Measurements from ENCODE around the gene LRP1B. TPM values are rescaled to one million over a fixed set of nuclear protein-coding genes. Genes with fewer than 3 reads are reported as not detected.

LRP1B gene
- polyA plus RNA-seq, 3 donors: 0.77 to 1.1 (median 1.1) TPM

DNA sequence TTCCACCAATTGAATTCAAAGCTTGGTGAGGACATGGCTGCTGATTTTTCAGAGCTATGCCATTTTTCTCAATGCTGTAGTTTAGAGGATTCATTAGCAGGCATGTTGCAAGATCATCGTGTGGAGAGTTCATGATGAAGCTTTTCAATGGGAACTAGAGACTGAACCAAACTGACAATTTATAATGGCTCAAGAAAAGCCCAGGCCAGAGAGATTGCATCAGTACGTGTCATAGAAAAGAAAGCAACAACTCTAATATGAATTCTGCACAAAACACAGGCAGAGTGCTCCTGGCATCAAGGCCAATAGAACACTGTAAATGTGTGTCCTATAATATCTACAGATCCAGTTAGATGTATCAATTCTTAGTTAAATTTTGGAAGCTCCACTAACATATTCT is 477.6 kb downstream of the LRP1B start:
- no peak for DNase-seq (ENCODE audit: extremely low read depth in 1 of 11, low read depth in 9 of 11, low spot score in 4 of 11)

DNA sequence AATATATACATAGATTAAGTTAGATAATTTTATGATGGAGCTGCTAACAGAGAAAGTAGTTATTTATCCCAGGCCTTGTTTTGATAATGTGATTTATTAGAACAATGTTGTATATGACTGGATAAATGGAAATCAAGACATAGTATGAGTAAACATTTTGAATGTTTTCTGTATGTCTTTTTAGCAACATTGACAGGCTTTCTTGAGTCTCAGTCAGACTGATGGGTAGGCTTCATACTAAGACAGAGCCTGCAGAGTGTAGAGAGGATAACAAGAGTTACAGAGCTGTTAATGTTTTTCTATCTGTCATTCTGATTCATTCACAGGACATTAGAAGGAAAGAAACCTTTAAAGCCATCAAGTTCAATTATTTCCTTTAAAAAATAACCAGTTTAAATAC is 478.5 kb downstream of the LRP1B start:
- no peak for DNase-seq (ENCODE audit: extremely low read depth in 1 of 11, low read depth in 9 of 11, low spot score in 4 of 11)

DNA sequence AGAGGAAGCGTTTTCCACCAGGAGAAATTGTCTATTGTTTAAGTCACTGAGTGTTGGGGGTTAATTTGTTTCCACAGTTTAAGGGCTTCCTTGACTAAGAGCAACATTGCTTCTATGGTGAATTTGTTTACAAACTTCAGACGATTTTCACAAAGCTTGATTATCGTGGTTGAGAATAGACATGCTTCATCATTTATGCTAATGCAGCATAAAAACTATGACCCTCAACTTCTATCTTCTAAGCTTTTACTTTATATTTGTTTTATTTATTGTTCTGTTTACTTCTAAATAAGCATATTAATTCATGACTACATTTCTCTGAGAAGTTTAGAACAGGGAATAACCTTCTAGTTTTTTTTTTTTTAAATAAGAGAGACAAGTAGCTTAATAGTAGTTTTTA is 483.5 kb downstream of the LRP1B start:
- DNase-seq (ENCODE audit: extremely low read depth in 1 of 11, low read depth in 9 of 11, low spot score in 4 of 11): no peak

DNA sequence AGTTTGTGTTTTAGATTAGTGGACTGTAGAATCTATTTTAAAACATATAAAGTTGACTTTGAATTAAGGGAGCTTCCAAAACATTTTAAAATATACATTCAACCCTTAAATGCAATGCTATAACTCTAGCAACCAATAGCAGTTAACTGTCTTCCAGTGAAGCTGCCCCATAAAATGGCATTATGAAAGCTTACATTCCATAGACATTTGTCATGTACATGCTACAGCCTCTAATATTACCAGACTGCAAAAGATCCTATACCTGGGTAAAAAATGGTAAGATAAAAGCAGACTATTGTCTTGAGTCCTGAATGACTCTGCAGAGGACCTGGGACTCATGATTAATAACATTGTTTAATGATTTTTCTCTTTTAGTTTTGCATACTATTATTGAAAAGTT is 489.4 kb downstream of the LRP1B start:
- no peak for DNase-seq (ENCODE audit: extremely low read depth in 1 of 11, low read depth in 9 of 11, low spot score in 4 of 11)

DNA sequence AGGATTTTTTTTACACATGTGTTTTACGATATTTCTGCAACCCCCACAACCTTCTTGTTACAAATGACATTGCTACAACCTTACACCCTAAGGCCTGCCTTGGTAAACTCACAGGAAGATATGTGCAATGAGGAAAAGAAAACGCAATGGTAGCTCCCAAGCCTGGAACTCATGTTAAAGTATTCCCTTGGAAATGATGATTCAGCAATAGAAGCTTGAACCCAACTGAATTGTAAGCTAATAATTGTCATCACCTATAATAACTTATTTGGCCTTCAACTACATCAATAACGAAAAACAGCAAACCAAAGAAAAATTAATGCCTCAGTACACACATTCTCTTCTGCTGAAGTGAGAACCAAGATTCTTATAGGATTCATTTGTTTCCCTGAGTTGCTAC is 491.0 kb downstream of the LRP1B start:
- DNase-seq (ENCODE audit: extremely low read depth in 1 of 11, low read depth in 9 of 11, low spot score in 4 of 11): no peak

DNA sequence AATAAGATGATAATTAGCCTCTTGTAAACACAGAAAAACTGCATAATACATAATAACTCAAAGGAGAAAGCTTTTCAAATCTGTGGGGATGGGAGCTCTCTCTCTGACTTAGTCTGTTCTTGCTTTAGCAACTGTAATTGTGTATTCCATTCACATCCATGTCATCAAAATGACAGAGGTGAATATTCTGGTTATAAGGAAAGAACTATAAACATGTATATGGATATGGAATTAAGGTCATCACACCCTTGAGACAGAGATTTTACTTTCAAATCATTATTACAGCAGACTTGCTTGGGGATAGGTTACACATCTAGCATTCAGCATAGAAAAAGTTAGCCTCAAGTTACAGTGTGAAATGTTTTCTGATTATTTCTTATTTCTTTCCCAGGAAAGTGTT is 497.7 kb downstream of the LRP1B start:
- DNase-seq (ENCODE audit: extremely low read depth in 1 of 11, low read depth in 9 of 11, low spot score in 4 of 11): no peak

DNA sequence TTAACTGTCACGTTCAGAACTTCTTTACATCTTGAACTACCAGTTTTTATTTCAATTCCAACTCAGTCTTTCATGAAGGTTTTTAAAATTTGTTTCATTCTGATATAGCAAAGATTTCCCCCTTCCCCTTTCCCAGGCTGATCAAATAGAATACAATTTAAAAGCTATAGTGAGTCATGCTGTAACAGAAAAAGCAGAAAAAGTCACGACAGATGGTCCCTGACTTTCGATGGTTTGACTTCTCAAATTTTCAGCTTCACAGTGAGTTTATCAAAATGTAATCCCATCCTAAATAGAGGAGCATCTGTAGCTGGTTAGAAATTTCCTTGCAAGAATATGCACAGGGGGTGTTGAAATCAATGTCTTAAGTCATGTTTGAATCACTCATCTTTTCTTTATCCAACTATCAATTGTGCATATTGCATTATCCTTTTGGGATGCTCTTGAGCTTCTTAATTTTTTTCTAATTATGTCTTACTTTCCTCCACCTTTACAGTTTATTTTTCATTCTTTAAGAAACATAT is 500.3 kb downstream of the LRP1B start:
- no peak for DNase-seq (ENCODE audit: extremely low read depth in 1 of 11, low read depth in 9 of 11, low spot score in 4 of 11)

DNA sequence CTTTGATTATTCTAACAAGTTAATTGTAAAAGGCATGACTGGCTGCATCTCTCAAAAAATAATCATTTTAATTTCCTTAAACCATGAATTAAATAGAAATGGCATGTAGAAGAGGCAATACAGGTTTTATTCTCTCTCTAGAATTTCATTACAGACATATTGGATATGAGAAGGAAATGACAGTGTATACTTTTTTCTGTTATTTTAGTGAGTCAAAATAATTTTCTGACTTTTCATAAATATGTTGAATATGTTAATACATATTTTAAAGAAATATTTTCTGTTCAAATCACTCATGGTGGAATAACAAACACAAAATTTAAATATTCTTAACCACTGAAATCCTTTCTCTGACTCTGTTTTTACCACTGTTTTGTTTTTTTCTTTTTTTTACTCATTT is 510.4 kb downstream of the LRP1B start:
- no peak for DNase-seq (ENCODE audit: extremely low read depth in 1 of 11, low read depth in 9 of 11, low spot score in 4 of 11)

DNA sequence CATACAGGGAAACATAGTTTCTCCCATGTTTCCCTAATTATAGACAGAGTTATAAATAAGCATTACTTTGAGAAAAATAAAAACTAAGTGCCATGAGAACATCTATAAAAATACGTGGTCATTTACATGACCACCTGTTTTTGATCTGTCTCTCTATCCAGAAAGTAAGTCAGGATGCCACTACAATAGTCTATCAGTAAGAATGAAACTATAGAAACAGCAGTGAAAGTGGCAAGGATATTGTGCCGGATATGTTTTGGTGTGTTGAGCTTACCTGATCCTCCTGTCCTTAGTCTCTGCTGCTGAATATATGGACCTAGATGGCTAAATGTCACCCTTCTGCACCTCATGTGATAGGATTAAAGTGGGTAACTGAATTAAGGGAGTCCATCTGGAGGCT is 512.4 kb downstream of the LRP1B start:
- DNase-seq (ENCODE audit: extremely low read depth in 1 of 11, low read depth in 9 of 11, low spot score in 4 of 11): no peak

DNA sequence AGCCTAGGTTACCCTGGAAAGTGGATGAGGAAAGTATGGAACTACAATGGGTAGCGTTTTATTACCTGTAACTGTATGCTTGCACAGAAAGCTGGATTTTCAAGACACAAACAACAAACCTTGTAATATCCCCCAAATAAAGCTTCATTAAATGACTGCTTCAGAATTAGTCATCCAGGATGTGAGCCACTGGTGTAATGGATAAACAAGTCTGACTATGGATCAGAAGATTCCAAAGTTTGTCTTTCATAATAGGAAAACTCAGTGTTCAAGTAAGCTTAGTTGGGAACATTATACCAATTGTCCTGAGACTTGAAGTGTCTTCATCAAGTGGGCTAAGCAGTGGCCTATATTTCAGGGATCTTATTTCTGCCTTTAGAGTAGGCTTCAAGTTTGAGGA is 518.8 kb downstream of the LRP1B start:
- no peak for DNase-seq (ENCODE audit: extremely low read depth in 1 of 11, low read depth in 9 of 11, low spot score in 4 of 11)

DNA sequence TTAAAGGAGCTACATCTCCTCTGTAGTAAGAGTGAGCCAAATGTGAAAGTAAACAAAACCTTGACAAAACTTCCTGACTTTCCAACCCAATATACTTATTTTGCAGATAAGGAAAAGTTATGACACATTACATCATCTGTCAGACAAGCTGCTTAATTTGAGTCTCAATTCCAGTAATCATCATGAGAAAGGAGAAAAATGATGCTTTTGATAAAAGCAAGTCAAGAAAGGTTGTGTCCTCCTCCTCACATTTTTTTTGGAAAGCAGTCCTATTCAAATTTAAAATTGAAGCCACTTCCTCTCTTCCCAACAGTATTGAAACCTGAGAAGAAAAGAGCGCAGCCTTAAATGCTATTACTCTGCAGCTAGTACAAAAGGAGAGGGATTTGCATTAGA is 519.6 kb downstream of the LRP1B start:
- no peak for DNase-seq (ENCODE audit: extremely low read depth in 1 of 11, low read depth in 9 of 11, low spot score in 4 of 11)

DNA sequence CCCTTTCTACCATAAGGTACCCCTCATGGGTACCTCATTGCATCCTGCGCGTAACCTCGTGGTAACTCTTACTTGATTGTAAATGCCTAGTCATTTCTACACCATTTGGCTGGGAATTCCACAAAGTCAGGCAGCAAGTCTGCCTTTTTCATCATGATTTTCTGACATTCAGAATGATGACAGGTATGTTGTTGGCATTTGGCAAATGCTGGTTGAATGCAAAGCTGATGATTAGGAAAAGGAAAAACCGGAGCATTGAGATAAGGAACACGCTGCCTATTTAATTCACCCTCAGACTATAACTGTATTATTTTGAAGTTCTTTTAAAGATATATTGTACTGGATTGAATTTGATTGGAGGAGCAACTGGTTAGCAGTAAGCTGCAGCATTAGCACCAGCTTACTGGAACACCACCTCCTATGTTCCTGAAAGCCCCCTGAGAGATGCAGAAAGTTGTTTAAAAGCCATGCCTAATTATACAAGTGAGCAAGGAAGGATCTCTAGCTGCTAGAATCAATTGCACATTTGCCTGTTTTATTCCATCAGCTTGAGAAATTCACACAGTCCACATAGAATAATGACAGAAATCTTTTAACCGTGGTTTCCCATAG is 520.1 kb downstream of the LRP1B start:
- DNase-seq (ENCODE audit: extremely low read depth in 1 of 11, low read depth in 9 of 11, low spot score in 4 of 11): no peak

DNA sequence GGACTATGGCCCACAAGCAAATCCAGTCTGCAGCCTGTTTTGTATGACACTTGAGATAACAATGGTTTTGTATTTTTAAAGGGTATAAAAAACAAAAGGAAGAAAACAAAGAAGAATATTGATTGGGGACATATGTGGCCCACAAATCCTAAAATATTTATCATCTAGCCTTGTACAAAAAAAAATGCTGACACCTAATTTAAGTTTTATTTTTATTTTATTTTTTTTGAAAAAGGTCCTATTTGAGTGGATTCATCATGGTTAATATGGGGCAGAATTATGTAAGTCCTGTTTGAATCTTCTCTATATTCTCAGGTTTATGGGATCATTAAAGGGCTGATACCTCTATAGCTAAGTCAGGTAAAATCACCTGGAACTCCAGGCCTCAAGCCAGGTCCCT is 525.7 kb downstream of the LRP1B start:
- no peak for DNase-seq (ENCODE audit: extremely low read depth in 1 of 11, low read depth in 9 of 11, low spot score in 4 of 11)

DNA sequence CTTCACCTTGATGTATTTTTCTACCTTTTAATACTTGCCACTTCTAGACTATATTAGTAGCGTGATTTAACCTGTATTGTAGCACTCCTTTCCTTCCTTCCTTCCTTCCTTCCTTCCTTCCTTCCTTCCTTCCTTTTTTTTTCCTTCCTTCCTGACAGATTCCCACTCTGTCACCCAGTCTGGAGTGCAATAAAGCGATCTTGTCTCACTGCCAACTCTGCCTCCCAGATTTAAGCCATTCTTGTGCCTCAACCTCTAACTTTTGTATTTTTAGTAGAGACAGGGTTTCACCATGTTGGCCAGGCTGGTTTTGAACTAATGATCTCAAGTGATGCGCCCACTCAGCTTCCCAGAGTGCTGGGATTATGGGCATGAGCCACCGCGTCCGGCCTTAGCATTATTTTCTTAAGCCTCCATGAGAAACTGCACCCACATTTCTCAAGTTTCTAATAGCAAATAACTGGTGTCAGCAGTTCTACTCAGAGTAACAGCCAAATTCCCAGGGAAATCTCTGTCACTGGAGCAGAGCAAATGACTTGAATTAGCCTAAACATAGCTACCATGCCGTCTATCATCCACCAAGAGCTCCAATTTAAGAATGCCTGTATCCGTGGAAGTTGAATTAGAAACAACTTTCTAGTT is 529.2 kb downstream of the LRP1B start:
- DNase-seq (ENCODE audit: extremely low read depth in 1 of 11, low read depth in 9 of 11, low spot score in 4 of 11): no peak

DNA sequence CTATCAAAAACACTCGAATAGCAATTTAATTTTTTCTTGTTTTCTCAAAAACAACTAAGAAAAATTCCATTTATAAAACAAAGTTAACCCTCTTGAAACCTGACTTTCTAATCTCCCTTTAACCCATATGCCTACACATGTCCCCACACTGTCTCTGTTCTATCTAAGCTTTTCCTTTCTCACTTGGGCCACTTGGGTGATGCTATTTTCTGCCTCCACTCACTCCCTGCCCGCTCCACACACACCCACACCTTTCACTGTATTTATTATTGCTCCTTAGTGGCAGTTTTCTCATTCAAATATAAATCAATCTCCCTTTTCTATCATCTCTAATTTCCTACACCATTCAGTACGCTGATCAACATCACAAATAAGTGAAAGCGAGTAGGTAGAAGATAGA is 531.1 kb downstream of the LRP1B start:
- no peak for DNase-seq (ENCODE audit: extremely low read depth in 1 of 11, low read depth in 9 of 11, low spot score in 4 of 11)

DNA sequence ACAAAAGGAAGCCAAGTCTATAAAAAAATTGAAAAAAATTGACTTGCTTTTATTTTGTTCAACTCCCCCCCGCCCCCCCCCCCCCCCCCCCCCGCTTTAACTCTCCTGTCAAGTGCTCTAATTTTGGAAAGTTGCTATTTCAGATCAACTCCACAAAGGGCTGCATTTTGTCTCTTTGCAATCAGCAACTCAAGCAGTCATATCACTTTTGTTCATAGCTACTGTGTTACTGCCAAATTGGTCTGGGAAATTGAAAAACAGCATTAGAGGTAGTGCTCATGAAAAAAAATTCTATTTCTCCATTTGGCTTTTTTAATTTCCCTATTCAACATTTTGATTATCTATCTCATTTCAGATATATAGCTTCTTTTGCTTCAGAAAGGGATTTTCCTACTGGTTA is 531.8 kb downstream of the LRP1B start:
- DNase-seq (ENCODE audit: extremely low read depth in 1 of 11, low read depth in 9 of 11, low spot score in 4 of 11): no peak

DNA sequence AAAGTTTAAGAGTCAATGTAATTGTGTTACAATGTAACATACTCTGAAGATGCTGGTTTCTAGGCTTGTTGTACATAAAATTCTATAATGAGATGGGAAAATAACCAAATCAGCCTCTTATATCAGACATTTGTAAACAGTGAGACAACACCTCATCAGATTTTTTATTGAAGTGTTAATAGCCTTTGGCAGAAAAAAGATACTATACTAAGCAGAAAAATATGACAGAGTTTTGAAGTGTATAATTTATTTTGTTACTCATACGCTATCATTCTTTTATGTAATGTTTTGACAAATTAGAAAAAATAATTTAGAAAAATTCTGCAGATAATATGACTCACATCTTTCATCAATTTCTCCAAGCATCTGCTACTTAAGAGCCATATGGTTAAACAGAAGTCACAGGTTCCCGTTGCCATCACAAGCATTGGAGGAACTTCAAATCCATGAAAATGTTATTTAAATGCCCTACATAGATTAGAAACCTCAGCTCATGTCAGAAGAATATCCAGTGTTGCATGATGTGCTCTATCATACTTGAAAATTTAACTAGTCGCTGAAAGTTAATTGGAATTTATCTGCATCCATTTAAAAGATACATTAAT is 535.4 kb downstream of the LRP1B start:
- DNase-seq (ENCODE audit: extremely low read depth in 1 of 11, low read depth in 9 of 11, low spot score in 4 of 11): no peak

DNA sequence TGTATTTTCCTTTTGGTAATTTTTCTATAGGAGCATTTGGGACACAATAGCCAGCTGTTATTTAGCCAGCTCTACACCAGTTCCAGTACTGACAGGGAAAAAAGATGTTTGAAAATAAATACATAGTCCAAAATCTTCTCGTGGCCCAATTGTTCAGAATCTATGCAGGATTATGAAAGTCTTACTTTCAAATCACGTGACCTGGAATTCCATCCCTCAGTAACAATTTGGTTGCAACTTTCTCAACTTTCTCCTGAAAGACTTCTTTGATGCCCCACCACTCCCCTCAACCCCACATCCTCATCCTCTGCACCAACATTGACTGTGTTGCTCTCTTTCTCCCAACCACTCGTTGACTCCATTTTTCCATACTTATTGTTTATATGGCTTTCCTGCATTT is 539.0 kb downstream of the LRP1B start:
- DNase-seq (ENCODE audit: extremely low read depth in 1 of 11, low read depth in 9 of 11, low spot score in 4 of 11): no peak

DNA sequence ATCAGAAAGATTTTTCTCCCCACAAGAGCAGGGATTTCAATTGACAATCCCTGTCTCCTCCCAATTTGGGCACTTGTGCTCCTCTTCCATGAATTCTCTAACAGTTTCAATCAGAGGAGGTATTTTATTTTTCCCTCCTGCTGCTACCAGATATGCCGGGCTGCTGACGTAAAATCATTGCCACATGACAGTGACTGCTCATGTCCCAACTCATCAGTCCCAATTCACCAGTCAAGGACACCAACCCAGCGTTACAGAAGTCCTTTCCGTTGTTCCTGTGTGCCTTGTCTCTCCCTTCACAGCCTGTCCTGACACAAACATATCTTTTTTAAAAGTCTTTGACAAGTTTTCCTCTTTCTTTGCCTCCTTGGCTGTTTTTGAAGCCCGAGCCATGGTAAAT is 540.2 kb downstream of the LRP1B start:
- DNase-seq (ENCODE audit: extremely low read depth in 1 of 11, low read depth in 9 of 11, low spot score in 4 of 11): no peak

DNA sequence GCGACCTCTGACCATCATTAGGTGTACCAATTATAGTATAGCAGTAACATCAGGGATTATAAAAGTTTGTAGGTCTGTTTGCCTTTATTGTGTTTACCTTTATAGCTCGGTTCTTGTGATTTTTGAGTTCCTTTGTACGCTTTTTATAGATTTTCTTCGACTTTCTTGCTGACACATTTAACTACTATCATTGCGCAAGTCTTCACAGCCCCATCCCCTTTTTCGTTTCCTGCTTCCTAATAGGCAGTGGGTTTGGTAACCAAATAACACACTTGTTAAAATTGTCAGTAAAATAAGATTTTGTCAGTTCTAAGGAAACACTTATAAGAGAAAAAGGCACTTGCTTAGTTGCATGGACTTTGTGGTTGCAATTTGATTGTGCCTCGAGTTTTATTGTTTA is 541.5 kb downstream of the LRP1B start:
- no peak for DNase-seq (ENCODE audit: extremely low read depth in 1 of 11, low read depth in 9 of 11, low spot score in 4 of 11)

DNA sequence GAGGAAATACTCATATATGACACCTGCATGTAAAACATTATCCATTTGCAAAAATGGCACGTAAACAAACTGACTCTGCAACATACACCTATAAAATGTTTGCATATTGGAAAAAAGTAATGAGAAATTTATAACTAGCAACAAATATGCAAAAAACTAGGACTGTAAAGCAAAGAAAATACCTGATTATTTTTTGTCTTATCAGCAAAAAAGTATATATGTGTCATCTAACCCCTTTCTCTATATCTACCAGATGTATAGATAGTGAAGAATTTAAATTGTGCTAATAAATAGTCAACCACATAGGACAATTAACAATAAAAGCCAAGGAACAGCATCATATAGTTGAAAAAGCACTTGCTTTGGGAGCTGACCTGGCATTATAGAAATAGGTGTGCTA is 543.8 kb downstream of the LRP1B start:
- no peak for DNase-seq (ENCODE audit: extremely low read depth in 1 of 11, low read depth in 9 of 11, low spot score in 4 of 11)
